HepG2 (cell line): Measurements from ENCODE around the gene GAREM2. TPM values are rescaled to one million over a fixed set of nuclear protein-coding genes. Genes with fewer than 3 reads are reported as not detected.

Experiments
- ATAC-seq: fragments of 200-7000 bp; cut with Tn5 transposase; 3 replicates; pipeline ENCODE4 v1.9.1; 2020; ENCODE audit warnings: mild to moderate bottlenecking, moderate library complexity
- BruUV-seq: library from RNA; stranded (reverse); fragments of 400-500 nt; replicated peaks from 2 replicates; lab custom pipeline; 2021; lab: Mats Ljungman, UMichigan
- CTCF ChIA-PET: fragments of 300-600 bp; formaldehyde crosslinking; extraction: SDS; loops from one replicate; lab custom pipeline; 2021; ENCODE audit warnings: low total read pairs, inconsistent platforms, low intra/inter-chr PET ratio; lab: Yijun Ruan, JAX
- POLR2A ChIA-PET: fragments of 350-600 bp; sonication (Branson Sonifier 250); formaldehyde crosslinking; loops from one replicate; lab custom pipeline; 2020; ENCODE audit warnings: antibody characterized with exemption, inconsistent platforms; lab: Yijun Ruan, JAX
- DNase-seq: peaks from one replicate; pipeline ENCODE4 v3.0.0-alpha.2; 2015; ENCODE audit warnings: low spot score
- FAIRE-seq: peaks from 3 replicates; lab custom pipeline; 2011; peaks lifted over from hg19 to GRCh38; lab: Jason Lieb, UNC
- H2AFZ ChIP-seq: one replicate; pipeline ENCODE4 v1.6.1; 2011; ENCODE audit warnings: low read length, inconsistent platforms
- H3K27ac ChIP-seq: fragments of 300-600 bp; 3 replicates; pipeline ENCODE4 v1.8.0; 2011; ENCODE audit warnings: mixed run types, mild to moderate bottlenecking, mixed read lengths, low read length, inconsistent platforms; ENCODE audit not compliant: insufficient read depth; ENCODE audit errors: extremely low read length
- H3K27me3 ChIP-seq, 2 experiments: fragments of 200-600 bp in 1 of 2; 2 replicates in 1 of 2; 3 replicates in 1 of 2; pipeline versions ENCODE4 v1.6.0 to v1.8.0; 2011; ENCODE audit warnings: low read length in 2 of 2, mild to moderate bottlenecking in 2 of 2, moderate library complexity in 2 of 2, inconsistent platforms in 1 of 2; ENCODE audit not compliant: insufficient read depth in 2 of 2, control insufficient read depth in 1 of 2
- H3K36me3 ChIP-seq, 2 experiments: fragments of 200-600 bp in 1 of 2; replicated peaks in 1 of 2; 2 replicates in 1 of 2; 3 replicates in 1 of 2; pipeline versions ENCODE4 v1.5.1 to v1.8.0; 2011; ENCODE audit warnings: low read length in 2 of 2, inconsistent platforms in 1 of 2; ENCODE audit not compliant: insufficient read depth in 2 of 2, control insufficient read depth in 1 of 2
- H3K4me1 ChIP-seq: 2 replicates; pipeline ENCODE4 v1.5.1; 2012; ENCODE audit warnings: low read length, inconsistent platforms; ENCODE audit not compliant: insufficient read depth
- H3K4me2 ChIP-seq: 2 replicates; pipeline ENCODE4 v1.6.0; 2011; ENCODE audit warnings: low read depth, low read length, inconsistent platforms
- H3K4me3 ChIP-seq, 3 experiments: fragments of 200-600 bp in 1 of 3; sonication (generic), shearing (Covaris generic) in 1 of 3; replicated peaks in 1 of 3; 2 replicates each; pipeline ENCODE4 v1.5.1; 2011 to 2016; ENCODE audit warnings: low read length in 3 of 3, inconsistent platforms in 2 of 3, low read depth in 2 of 3, mild to moderate bottlenecking in 2 of 3, control low read depth in 1 of 3, mixed read lengths in 1 of 3; ENCODE audit not compliant: insufficient read depth in 1 of 3
- H3K79me2 ChIP-seq: one replicate; pipeline ENCODE4 v1.6.1; 2011; ENCODE audit warnings: low read length, inconsistent platforms; ENCODE audit not compliant: insufficient read depth
- H3K9ac ChIP-seq: 2 replicates; pipeline ENCODE4 v1.6.0; 2011; ENCODE audit warnings: mild to moderate bottlenecking, low read depth, low read length, inconsistent platforms; ENCODE audit not compliant: insufficient read depth
- H3K9me3 ChIP-seq: 2 replicates; pipeline ENCODE4 v1.5.1; 2012; ENCODE audit warnings: mild to moderate bottlenecking, low read length
- H4K20me1 ChIP-seq: 2 replicates; pipeline ENCODE4 v1.6.0; 2011; ENCODE audit warnings: inconsistent platforms, mild to moderate bottlenecking, low read length, moderate library complexity; ENCODE audit not compliant: insufficient read depth
- BRF2 ChIP-seq: sonication (generic); formaldehyde crosslinking; IDR thresholded peaks from 2 replicates; pipeline ENCODE4 v1.8.1; 2022; ENCODE audit warnings: mild to moderate bottlenecking, missing genetic modification reagents
- ETS1 ChIP-seq: sonication (generic); formaldehyde crosslinking; IDR thresholded peaks from 2 replicates; pipeline ENCODE4 v1.4.0; 2020; ENCODE audit warnings: missing genetic modification reagents
- MAFF ChIP-seq: IDR thresholded peaks from 2 replicates; pipeline ENCODE4 v1.6.1; 2011; ENCODE audit warnings: low read depth, low read length, improper control_type of control experiment
- MAFK ChIP-seq, 2 experiments: IDR thresholded peaks in 1 of 2; conservative IDR thresholded peaks in 1 of 2; 2 replicates each; pipeline ENCODE4 v1.6.1; 2011; ENCODE audit warnings: improper control_type of control experiment in 2 of 2, low read length in 2 of 2
- NFATC3 ChIP-seq: sonication (generic); formaldehyde crosslinking; IDR thresholded peaks from 2 replicates; pipeline ENCODE4 v1.5.1; 2020; ENCODE audit warnings: mild to moderate bottlenecking, missing genetic modification reagents
- THAP8 ChIP-seq: sonication (generic); formaldehyde crosslinking; IDR thresholded peaks from 2 replicates; pipeline ENCODE4 v1.5.1; 2020; ENCODE audit warnings: missing genetic modification reagents, mild to moderate bottlenecking, borderline replicate concordance
- ZNF558 ChIP-seq: sonication (generic); formaldehyde crosslinking; IDR thresholded peaks from 2 replicates; pipeline ENCODE4 v1.9.0; 2022; ENCODE audit warnings: mild to moderate bottlenecking, missing genetic modification reagents, borderline replicate concordance
- WGBS: methylation state at CpG from one replicate; pipeline ENCODE4 v1.1.6; 2017; ENCODE audit warnings: low lambda C conversion rate; 5-methylcytosine and 5-hydroxymethylcytosine counted together
- in situ Hi-C: cut with HindIII; loops from 2 replicates; pipeline ENCODE4 v1.10.0; 2017; ENCODE audit warnings: low pct_unique_long_range_greater_than_20kb; ENCODE audit not compliant: extremely low pct_ligation_motif_present
- intact Hi-C: fragments of 100-400 bp; cut with micrococcal nuclease; formaldehyde crosslinking; loops from one replicate; pipeline ENCODE4 v1.10.0; 2022; ENCODE audit not compliant: unreplicated experiment
- polyA plus RNA-seq, 8 experiments: library from polyadenylated mRNA; depleted of rRNA in 3 of 8; stranded (reverse) in 7 of 8; unstranded in 1 of 8; fragments of >200 nt; fragmentation: Illumina TruSeq in 4 of 8; extraction: Trizol in 4 of 8; gene quantifications; 2 replicates each; pipeline versions ENCODE4 v1.2.1 to v1.2.3, GENCODE V29; 2011 to 2016; ENCODE audit warnings: low read depth in 4 of 8, missing spikeins in 1 of 8, mixed read lengths in 1 of 8; ENCODE audit not compliant: insufficient read depth in 1 of 8
- total RNA-seq, 5 experiments: library from RNA; depleted of rRNA; stranded (reverse); fragments of >200 nt; fragmentation: Illumina TruSeq; extraction: Trizol; gene quantifications; 2 replicates each; pipeline ENCODE4 v1.2.3, GENCODE V29; 2016; ENCODE audit warnings: low read depth in 1 of 5

Gene GAREM2
- total and polyA plus RNA-seq, 2 of the 13 experiments (the other 11 are each of a cell fraction or from before 2014, with no cell fraction given), result 0.29 to 0.38 TPM

GRCh38 chr2:26202981-26203490 is 30.1 kb downstream of the GAREM2 start:
- H3K79me2 ChIP-seq, result no peaks in the 10 kb centered on the region
- DNase-seq, result no peak
- H3K36me3 ChIP-seq, result peaks cover 28 to 77% of the 10 kb centered on the region in 2 experiments
- no peak overlapping the region for H3K27ac ChIP-seq
- no peak for TF ChIP-seq NFATC3
- TF ChIP-seq ZNF558 (CRISPR knock-in tag), result no peak
- TF ChIP-seq ETS1, result no peak
- no peak for TF ChIP-seq THAP8 (CRISPR knock-in tag)
- peak; percentile 73 for TF ChIP-seq MAFF
- no peak for TF ChIP-seq BRF2 (CRISPR knock-in tag)
- TF ChIP-seq MAFK (conservative IDR thresholded peaks at IDR 0.05 in 1 of 2, IDR thresholded peaks at IDR 0.05 in 1 of 2; ENCODE audit: low read length in 2 of 2), result peak; percentile 77 to 82
- TF ChIP-seq, all 625 proteins: peak for 2
- ChIA-PET POLR2A (no interaction called here), CTCF (no interaction called here)
- ATAC-seq, result no peak
- BruUV-seq, result TSS peak; percentile 32
- 95% methylated on average over 1 of the region's 1 CpG for WGBS
- no peak overlapping the region for H3K4me2 ChIP-seq
- H3K27me3 ChIP-seq, result no peaks in the 10 kb centered on the region
- in situ Hi-C loops (no loop called here), intact Hi-C loops (no loop called here)
- FAIRE-seq, result no peak
- no peaks in the 10 kb centered on the region for H3K9me3 ChIP-seq
- H3K9ac ChIP-seq, result no peak overlapping the region
- no peaks in the 10 kb centered on the region for H4K20me1 ChIP-seq
- H2AFZ ChIP-seq, result no peak overlapping the region
- H3K4me1 ChIP-seq, result no peaks in the 10 kb centered on the region
- no peak overlapping the region for H3K4me3 ChIP-seq
